Measurements from ENCODE around the gene REPS2.

Gene REPS2

DNA sequence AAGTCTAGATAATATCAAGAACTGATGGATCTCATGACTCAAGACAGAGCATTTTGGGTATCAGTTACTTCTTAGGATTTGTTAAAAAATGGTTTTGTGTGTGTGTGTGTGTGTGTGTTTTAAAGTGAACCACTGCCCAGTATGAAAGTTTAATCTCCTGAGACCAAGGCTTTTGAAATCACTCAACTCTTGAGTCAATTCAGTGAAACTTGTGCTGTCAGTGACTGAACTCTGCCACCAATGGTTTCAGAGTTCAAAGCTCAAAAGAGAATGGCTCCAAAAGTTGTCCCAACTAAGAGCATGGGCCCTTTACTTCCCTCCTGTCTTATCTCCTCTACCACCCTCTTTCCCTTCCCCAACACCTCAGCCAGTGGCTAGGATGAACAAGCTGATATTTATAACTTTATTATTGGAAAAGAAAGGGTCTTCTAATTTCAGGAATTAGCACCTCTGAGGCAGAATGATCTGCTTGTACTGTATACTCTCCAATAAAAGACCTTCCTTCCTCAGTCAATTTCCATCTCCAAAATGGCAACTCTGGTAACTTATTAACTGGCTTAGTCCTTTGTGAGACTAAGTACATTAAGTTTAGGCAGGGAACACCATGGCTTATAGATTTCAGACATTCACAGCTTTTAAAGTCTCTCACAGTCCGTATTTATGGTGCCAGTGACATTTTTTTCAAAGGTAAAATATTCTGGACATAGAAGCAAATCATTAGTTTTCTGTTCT is 152.2 kb downstream of the REPS2 start:
- no peak for DNase-seq

DNA sequence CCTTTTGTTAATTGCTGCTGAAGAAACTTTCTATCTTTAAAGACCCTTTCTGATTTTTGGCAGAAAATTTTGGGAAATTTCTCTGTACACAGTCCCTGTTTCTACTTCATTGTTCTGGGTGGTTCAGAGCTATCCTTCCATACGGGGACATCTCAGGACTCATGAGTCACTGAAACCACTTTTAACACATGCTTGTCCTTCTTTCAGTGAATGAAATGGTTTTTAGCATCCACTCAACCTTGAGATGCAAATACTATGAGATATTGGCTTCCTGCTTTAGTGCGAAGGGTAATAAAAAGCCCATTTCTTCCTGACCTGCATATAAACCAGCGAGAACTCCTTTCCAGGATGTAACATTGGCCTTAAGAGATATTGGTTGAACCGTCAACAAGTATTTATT is 158.0 kb downstream of the REPS2 start:
- DNase-seq, result no peak

DNA sequence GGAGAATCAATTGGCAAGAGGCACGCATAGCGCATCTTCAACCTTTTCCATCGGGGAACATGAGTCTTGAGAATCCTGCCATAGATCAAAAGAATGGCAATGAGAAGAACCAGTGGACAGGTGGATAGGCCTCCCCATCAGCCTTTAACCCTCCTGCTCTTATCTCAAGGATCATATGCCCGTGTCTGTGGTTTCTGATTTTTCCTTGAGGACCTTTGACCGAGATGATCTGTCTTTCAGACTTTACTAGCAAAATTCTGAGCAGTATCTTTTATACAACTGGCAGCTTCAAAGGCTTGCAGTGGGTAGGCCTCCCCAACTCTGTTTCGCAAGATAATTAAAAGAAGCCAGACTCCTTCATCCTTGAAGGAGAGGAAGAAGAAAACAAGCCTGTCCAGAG is 174.4 kb downstream of the REPS2 start:
- no peak for DNase-seq

DNA sequence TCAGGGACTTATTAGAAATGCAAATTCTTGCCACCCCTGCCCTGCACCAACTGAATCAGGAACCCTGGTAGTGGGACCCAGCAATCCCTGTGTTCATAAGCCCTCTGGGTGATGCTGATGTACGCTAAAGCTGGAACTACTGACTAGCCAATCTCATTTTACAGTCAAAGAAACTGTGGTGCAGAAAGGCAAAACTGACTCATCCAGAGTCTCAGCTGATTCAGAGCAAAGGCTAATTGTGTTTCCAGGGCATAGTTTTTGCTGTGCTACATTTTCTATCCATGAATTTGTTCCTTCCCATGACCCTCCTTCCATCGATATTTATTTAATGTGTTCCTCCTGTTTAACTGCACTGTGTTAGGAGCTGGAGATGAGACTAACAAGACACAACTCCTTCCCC is 207.5 kb downstream of the REPS2 start:
- no peak for DNase-seq

DNA sequence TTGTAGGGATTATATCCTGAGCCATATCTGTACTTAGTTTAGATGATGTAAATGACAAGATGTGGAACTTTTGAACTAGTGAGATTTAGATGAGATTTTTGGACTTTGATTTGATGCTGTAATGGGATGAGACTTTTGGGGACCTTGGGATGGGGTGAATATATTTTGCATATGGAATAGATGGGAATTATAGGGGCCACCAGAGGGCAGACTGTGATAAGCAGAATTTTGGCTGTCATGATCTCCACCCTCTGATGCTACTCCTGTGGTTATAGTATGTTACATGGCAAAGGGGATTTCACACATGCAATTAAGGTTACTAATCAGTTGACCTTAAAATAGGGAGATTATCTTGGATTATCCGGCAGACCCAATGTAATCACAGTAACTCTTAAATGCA is 214.5 kb downstream of the REPS2 start:
- DNase-seq, result no peak

DNA sequence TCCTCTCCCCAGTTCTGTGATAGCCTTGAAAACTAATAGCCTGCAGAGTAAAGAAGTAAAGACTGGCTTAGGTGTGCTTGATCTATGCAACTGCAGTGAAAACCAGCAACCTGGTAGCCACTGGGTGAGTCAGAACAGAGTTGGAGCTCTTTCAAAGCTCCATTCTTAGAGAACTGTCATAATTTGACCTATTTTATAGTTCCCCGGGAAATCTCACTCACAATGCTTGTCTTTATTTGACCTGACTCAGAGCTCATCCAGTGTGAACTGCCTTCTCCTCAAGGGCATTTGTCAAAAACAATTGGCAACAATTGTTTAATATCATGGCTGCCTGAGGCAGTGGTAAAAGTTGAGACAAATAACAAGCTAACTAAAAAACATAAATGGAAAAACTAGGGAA is 215.5 kb downstream of the REPS2 start:
- no peak for DNase-seq

DNA sequence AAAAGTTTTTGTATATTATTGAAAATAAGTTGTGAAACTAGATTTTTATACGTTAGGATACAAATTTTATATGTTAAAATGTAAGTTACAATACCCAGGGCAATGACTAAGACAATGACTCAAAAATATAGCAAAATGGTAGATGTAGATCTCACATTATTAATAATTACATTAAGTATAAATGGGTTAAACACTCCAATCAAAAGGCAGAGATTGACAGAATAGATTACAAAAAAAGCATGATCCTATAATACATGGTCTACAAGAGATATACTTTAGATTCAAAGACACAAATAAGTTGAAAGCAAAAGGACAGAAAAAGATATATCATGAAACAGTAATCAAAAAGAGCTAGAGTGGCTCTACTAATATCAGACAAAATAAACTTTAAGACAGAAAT is 217.6 kb downstream of the REPS2 start:
- DNase-seq, result no peak

DNA sequence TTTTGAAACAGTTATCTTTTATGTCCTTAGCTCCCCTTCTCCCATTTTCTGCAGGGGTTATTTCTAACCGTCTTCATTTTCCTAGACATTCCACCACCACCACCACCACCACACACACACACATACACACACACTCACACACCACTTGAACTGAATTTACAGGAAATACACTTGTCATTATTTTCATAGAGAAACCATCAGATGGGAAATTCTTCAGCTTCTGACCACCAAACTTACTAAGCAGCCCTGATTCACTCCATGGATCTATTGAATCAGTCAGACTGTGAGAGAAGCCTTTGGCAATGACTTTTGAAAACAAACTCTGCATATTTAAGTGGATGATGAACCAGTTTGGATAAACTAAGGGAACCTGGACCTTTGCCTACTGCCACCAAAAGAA is 218.5 kb downstream of the REPS2 start:
- DNase-seq, result no peak

DNA sequence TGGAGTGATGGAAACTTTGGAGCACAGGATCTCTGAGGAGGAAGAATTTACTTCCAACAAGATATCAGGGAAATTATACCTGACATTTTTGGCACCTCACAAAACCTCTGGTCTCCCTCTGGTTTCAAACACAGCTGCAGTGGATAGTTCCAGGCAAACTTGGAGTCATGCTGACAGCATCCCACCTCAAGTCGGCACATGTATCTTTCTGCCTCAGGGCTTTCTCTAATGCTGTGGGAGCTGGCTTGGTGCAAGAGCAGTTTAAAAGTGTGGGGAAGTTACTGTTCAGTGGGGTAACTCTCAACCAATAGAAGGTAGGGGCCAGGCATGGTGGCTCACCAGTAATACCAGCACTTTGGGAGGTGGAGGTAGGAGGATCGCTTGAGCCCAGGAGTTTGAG is 221.5 kb downstream of the REPS2 start:
- no peak for DNase-seq

DNA sequence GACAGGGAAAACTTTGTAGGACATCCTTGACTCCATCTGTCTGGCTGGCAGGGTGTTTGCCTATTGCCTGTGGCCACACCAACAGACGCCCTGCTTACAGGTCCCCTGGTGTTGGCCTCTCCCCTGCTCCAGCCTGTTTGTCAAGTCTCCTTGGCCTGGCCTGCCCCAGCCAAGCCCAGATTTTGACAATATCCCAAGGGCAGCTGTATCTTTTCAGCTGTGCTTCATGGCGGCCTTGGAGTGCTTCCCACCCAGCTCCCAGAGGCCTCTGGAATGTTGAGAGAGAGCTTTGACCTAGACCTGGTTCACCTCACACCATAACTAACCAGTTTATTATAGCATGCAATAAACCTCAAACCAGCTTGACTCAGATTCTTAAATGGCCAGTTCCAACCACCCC is 224.5 kb downstream of the REPS2 start:
- DNase-seq, result no peak

DNA sequence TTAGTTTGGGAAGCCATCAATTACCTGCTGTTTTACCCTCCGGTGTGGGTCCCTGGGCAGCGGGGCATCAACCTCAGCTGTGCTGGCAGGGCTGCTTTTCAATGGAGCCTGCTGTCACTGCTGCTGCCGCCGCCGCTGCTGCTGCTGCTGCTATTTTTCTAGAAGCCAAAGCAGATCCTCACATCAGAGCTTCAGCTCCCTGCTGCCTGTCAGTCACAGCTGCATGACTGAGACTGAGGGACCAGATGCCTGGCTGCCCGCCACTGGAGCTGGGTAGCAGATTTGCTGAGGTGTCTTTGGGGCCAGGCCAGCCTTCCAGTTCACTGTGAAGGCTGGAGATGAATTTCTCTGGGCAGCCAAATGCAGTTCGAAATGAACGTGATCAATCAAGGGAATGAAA is 228.2 kb downstream of the REPS2 start:
- no peak for DNase-seq

DNA sequence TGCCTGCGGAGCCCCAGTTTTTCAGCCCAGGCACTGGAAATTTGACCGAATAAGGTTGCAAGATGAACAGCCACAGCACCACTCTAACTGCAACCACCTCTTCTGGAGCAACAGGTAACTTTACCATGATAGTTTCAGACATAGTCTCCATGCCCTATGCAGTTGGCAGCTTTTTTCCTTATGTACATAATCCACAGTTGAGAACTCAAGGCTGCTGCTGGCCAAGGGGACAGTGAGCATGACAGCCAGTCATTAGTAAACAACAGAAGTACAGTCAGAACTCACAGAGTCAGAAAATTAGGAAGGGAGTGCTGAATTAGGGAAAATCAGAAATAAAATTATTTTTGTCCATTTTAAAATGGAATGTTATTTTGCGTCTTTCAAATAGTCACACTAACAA is 235.9 kb downstream of the REPS2 start:
- DNase-seq, result no peak

DNA sequence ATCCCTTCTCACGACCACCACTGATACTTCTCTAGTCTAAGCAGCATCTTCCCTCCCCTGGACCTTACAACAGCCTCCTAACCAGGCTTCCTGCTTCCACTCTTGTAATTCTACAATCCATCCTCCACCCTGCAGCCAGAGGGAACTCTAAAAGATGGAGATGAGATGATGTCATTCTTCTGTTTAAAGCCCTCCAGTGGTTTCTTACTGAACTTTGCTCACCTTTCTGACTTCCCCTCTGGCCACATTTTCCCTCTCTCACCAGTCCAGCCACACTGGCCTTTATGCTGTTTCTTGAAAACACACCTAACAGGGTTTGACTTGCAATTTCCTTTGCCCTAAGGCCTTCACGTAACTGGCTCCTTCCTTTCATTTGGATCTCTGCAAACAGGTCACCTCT is 237.1 kb downstream of the REPS2 start:
- no peak for DNase-seq

DNA sequence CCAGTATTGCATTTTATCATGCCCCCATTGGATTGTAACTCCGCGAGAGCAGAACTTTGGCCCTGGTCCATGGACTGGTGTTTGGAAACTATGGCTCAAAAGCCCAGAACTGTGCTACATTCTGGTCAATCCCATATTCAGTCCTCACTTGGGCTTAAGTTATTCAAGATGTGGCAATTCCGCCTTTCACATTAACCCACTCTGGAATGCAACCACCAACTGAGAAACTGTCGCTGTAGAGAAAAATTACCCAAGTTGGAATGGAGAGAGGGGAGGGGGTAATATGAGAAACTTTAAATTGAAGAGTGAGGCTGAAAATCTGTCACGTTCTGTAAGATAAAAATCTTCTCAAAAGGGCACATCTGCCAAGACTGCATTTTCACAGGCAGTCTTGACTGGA is 239.0 kb downstream of the REPS2 start:
- DNase-seq, result no peak

DNA sequence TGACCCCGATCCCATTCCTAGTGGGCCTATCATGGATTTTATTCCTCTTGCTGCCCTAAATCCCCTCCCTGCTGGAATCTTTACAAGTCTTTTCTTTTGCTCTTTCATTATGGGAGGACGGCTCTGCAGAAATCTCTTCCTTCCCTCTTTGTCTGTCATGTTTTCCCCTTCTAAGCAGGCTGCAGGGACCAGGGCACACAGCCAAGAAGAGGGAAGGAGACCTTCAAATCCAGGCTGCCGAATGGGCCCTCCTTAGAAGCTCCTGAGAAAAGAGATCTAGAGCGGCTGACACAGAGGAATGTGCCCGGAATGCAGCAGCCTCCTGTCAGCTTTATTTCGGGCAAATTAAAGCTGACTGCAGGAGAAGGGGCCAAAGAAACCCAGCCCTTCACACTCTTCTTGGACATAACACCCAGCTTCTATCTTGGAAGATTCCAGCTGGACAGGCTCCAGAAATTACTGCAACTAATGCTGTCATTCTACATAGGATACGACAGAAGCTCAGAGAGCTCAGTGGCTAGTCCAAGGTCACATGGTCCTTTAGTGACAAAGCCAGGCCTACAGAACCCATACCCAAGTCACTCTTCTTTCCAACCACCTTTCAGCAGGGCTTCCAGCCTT is 240.8 kb downstream of the REPS2 start:
- DNase-seq, result no peak

DNA sequence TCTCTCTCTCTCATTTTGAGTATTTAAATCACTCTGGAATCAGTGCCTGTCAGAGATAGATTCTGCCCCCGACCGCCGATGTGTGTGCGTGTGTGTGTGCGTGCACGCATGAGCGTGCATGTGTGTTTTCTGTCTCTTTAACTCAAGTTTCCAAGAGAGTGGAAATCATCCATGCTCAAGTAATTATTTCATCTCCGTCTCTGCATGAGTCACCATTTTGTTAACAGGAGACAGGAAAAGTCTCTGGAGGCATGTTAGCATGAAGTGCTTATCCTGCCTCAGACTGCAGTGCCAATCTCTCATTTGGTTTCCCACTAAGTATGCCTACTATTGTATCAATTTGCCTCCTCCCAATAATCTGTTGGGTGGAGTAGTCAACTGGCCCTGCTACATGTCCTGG is 245.6 kb downstream of the REPS2 start:
- no peak for DNase-seq

All from GOT3 (cell line).